GM06990 (cell line): ENCODE results near the gene TMEM150C.

Experiments
- DNase-seq: peaks from one replicate; pipeline ENCODE4 v3.0.0-alpha.2; 2011; ENCODE audit not compliant: insufficient read length; ENCODE audit errors: extremely low read depth
- H3K27me3 ChIP-seq: replicated peaks from 2 replicates; pipeline ENCODE4 v1.6.0; 2011; ENCODE audit warnings: low read length; ENCODE audit not compliant: control insufficient read depth, insufficient read depth
- H3K36me3 ChIP-seq: 2 replicates; pipeline ENCODE4 v1.5.1; 2011; ENCODE audit warnings: low read length; ENCODE audit not compliant: control insufficient read depth, insufficient read depth
- H3K4me3 ChIP-seq: replicated peaks from 2 replicates; pipeline ENCODE4 v1.5.1; 2011; ENCODE audit warnings: low read depth, mild to moderate bottlenecking, control low read depth, low read length
- CTCF ChIP-seq: IDR thresholded peaks from 2 replicates; pipeline ENCODE4 v1.5.1; 2011; ENCODE audit warnings: low read length, control low read depth, mild to moderate bottlenecking, inconsistent platforms; ENCODE audit not compliant: insufficient read depth, poor library complexity, severe bottlenecking

The TMEM150C gene

GRCh38 chr4:82469791-82470345 is 91.9 kb downstream of the TMEM150C start:
- H3K36me3 ChIP-seq, result no peaks in the 10 kb centered on the region; the same call in 1 of the 2 replicates
- no peak overlapping the region for H3K4me3 ChIP-seq
- no peaks in the 10 kb centered on the region for H3K27me3 ChIP-seq
- no peak for TF ChIP-seq CTCF
- no peak for DNase-seq

GRCh38 chr4:82467471-82467870 is 94.3 kb downstream of the TMEM150C start:
- Histone ChIP-seq H3K27me3 (no peaks in the 10 kb centered on the region), H3K4me3 (no peak overlapping the region), H3K36me3 (peaks cover 4% of the 10 kb centered on the region)
- DNase-seq, result no peak
- TF ChIP-seq CTCF, result no peak

GRCh38 chr4:82463221-82463620 is 98.6 kb downstream of the TMEM150C start:
- no peak for DNase-seq
- Histone ChIP-seq H3K4me3 (no peak overlapping the region), H3K27me3 (no peaks in the 10 kb centered on the region), H3K36me3 (peaks cover 8% of the 10 kb centered on the region)
- TF ChIP-seq CTCF, result no peak

- Histone ChIP-seq H3K27me3 (no peaks in the 10 kb centered on the region), H3K4me3 (no peak overlapping the region), H3K36me3 (peaks cover 8% of the 10 kb centered on the region)
- DNase-seq, result peak; percentile 33
- peak; percentile 81 for TF ChIP-seq CTCF
These were observed 99.4 kb downstream of the TMEM150C start for GRCh38 chr4:82462415-82462831.

- no peak for TF ChIP-seq CTCF
- Histone ChIP-seq H3K27me3 (no peaks in the 10 kb centered on the region), H3K36me3 (peaks cover 9% of the 10 kb centered on the region), H3K4me3 (no peak overlapping the region)
- no peak for DNase-seq
These were observed 100.1 kb downstream of the TMEM150C start for GRCh38 chr4:82461710-82462109.

GRCh38 chr4:82458729-82459128 is 103.1 kb downstream of the TMEM150C start:
- TF ChIP-seq CTCF, result no peak
- peaks cover 9% of the 10 kb centered on the region for H3K36me3 ChIP-seq
- no peak for DNase-seq
- no peaks in the 10 kb centered on the region for H3K27me3 ChIP-seq
- no peak overlapping the region for H3K4me3 ChIP-seq
